HEK293 (cell line): ENCODE data around the gene CCSER2.

Experiments
- ATF2 ChIP-seq: fragments of 450-650 bp; formaldehyde crosslinking; IDR thresholded peaks from 2 replicates; pipeline ENCODE4 v1.5.1; 2016; ENCODE audit warnings: missing biosample characterization, missing genetic modification characterization, low read depth
- BCL6B ChIP-seq: fragments of 450-650 bp; formaldehyde crosslinking; IDR thresholded peaks from 2 replicates; pipeline ENCODE4 v1.5.1; 2017; ENCODE audit warnings: missing biosample characterization, missing genetic modification characterization
- CTCF ChIP-seq: fragments of 450-650 bp; formaldehyde crosslinking; IDR thresholded peaks from 2 replicates; pipeline ENCODE4 v1.5.1; 2016; ENCODE audit warnings: missing biosample characterization, missing genetic modification characterization
- IKZF3 ChIP-seq: fragments of 450-650 bp; IDR thresholded peaks from 2 replicates; pipeline ENCODE4 v1.5.0; 2018; ENCODE audit warnings: missing biosample characterization, mild to moderate bottlenecking, missing genetic modification characterization, moderate library complexity
- PRDM4 ChIP-seq: fragments of 450-650 bp; formaldehyde crosslinking; IDR thresholded peaks from 2 replicates; pipeline ENCODE4 v1.5.1; 2017; ENCODE audit warnings: missing biosample characterization, missing genetic modification characterization
- TCF7L2 ChIP-seq: IDR thresholded peaks from 2 replicates; pipeline ENCODE4 v1.6.1; 2011; ENCODE audit warnings: low read depth, mild to moderate bottlenecking, inconsistent platforms, low read length, moderate library complexity, borderline replicate concordance
- YY1 ChIP-seq: fragments of 450-650 bp; formaldehyde crosslinking; IDR thresholded peaks from 2 replicates; pipeline ENCODE4 v1.5.1; 2018; ENCODE audit warnings: missing biosample characterization, missing genetic modification characterization
- ZNF138 ChIP-seq: fragments of 450-650 bp; formaldehyde crosslinking; IDR thresholded peaks from 2 replicates; pipeline ENCODE4 v1.5.1; 2016; ENCODE audit warnings: missing biosample characterization, missing genetic modification characterization, borderline replicate concordance
- ZNF19 ChIP-seq: fragments of 450-650 bp; formaldehyde crosslinking; IDR thresholded peaks from 2 replicates; pipeline ENCODE4; 2016; ENCODE audit warnings: missing biosample characterization, missing genetic modification characterization, low read depth
- ZNF274 ChIP-seq, 2 experiments: fragments of 200-500 bp in 1 of 2; fragments of 450-650 bp in 1 of 2; sonication (Bioruptor generic) in 1 of 2; formaldehyde crosslinking in 1 of 2; IDR thresholded peaks; 2 replicates each; pipeline versions ENCODE4 v1.5.1 to v1.6.1; 2014 to 2016; ENCODE audit warnings: borderline replicate concordance in 1 of 2, inconsistent platforms in 1 of 2, low read length in 1 of 2, missing biosample characterization in 1 of 2, missing genetic modification characterization in 1 of 2
- ZNF350 ChIP-seq: fragments of 450-650 bp; formaldehyde crosslinking; IDR thresholded peaks from 2 replicates; pipeline ENCODE4 v1.5.0; 2017; ENCODE audit warnings: missing biosample characterization, mild to moderate bottlenecking, missing genetic modification characterization
- ZNF777 ChIP-seq: fragments of 450-650 bp; formaldehyde crosslinking; IDR thresholded peaks from 2 replicates; pipeline ENCODE4 v1.5.1; 2017; ENCODE audit warnings: missing biosample characterization, missing genetic modification characterization, borderline replicate concordance

- TF ChIP-seq ZNF350 (tag by site-specific recombination) (no peak), CTCF (tag by site-specific recombination) (no peak), YY1 (no peak), ATF2 (tag by site-specific recombination) (no peak), ZNF274 (IDR thresholded peaks at IDR 0.05; ENCODE audit: low read length) (no peak), ZNF274 (tag by site-specific recombination; IDR thresholded peaks at IDR 0.05; ENCODE audit: borderline replicate concordance) (no peak), TCF7L2 (no peak), ZNF777 (tag by site-specific recombination) (no peak), BCL6B (tag by site-specific recombination) (no peak), PRDM4 (tag by site-specific recombination) (no peak), IKZF3 (tag by site-specific recombination) (no peak), ZNF138 (no peak), ZNF19 (tag by site-specific recombination) (no peak)
Measured at GRCh38 chr10:84552478-84552877, 224.1 kb downstream of the CCSER2 start.
